ENCODE results near the gene PLCL2. TPM values are rescaled to one million over a fixed set of nuclear protein-coding genes. Genes with fewer than 3 reads are reported as not detected.
"Not testable (repeated sequence)": the region's sequence is repeated elsewhere in the genome, so short reads cannot be mapped to it uniquely, and the experiment has no call there.

Gene PLCL2
- total and polyA plus RNA-seq, 8 donors = 1.8 to 12.1 (median 7.4) TPM

DNA sequence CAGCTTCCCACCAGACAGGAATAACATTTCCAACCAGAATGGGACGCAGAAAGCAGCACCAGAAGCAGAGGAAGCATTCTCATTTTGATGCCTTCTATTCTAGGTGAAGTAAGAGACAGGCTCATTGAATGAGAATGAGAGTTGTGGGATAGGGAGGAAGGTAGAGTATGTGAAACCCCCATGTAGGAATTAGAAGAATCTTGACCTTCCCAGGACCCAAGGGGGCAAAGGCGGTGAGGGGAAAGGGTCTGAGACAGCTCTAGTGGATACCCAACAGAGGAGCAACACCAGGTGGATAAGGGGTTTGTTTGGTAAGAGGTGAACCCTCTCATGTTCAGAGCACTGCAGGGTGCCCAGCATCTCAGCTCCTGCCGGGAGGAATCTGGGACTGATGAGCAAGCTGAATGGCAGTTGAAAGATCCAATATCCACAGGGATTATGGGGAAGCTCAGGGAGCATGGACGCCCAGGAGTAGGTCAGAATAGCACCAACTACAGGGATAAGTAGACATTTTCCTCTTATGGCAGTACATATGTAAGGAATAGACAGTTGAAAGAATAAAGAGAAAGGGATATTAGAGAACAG lies 77.0 kb downstream of the PLCL2 start:
- H3K4me1 ChIP-seq = no peaks in the 10 kb centered on the region
- H3K27ac ChIP-seq = no peak overlapping the region
- FAIRE-seq = no peak
- intact Hi-C loops (cut with DNase I) = no loop called here
- WGBS, 2 donors = 85 to 86% methylated on average over 4 of the region's 4 CpGs
- no peaks in the 10 kb centered on the region for H3K27me3 ChIP-seq
- no peaks in the 10 kb centered on the region for H3K9me3 ChIP-seq
- H3K4me3 ChIP-seq = no peak overlapping the region
- no peak for TF ChIP-seq CTCF (IDR thresholded peaks at IDR 0.05)
- no peaks in the 10 kb centered on the region for H3K36me3 ChIP-seq
- no peak for DNase-seq
- no peak for ATAC-seq

DNA sequence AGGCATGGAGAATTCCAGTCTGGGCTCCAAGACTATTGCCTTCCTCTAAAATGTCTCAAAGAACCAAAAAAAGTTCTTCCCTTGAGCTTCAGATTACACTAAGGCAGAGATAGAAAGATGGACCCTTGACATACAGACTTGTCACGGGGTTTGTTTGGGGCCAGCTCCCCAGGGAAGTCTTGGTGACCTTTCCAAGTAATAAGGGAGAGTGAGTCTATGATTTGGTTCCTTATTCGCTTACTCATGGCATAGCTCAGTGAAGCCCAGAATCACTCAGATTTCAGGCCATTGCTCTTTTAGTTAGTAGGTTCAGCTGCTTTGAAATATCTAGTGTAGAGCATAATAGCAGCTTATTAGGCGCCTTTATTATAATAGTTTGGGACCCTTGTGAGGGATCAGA lies 90.3 kb downstream of the PLCL2 start:
- no peak for TF ChIP-seq CTCF (IDR thresholded peaks at IDR 0.05)
- no peaks in the 10 kb centered on the region for H3K9me3 ChIP-seq
- H3K27ac ChIP-seq = no peak overlapping the region
- H3K4me1 ChIP-seq = no peaks in the 10 kb centered on the region
- 80 to 86% methylated on average over 3 of the region's 3 CpGs for WGBS, 2 donors
- no peaks in the 10 kb centered on the region for H3K36me3 ChIP-seq
- no peak overlapping the region for H3K4me3 ChIP-seq
- FAIRE-seq = no peak
- H3K27me3 ChIP-seq = no peaks in the 10 kb centered on the region
- intact Hi-C loops (cut with DNase I) = no loop called here
- DNase-seq = no peak
- ATAC-seq = no peak

DNA sequence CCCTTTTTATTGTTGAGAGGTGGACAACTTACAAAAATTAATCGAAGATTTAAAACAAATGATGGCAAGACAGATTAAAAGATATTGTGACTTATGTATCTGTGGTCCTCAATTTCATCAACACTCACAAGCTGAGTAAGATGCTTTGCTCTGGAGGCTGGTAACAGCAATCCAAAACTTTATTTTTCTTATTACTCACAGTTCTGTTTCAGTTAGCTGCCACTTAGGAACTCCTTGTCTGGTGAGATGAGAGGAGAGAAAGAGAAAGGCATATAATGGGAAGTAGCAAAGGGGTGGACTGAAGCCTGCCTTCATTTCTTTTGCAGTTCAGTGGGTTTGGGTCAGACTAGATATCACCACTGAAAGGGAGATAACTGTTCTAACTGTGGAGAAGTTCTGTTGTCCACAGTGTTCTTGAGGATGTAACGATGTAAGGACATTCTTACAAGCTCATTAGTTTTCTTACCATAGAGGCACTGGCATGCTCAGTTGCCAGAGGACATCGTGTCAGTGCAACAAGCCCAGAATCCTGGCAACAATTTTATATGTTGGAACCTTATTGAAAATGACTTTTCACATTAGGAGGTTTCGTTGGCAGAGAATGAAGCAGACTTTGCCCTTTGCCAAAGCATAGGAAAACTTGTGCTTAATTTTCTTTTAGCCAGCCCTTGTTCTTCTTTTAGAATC lies 93.6 kb downstream of the PLCL2 start:
- Histone ChIP-seq H3K4me1 (no peaks in the 10 kb centered on the region), H3K27me3 (no peaks in the 10 kb centered on the region), H3K27ac (no peak overlapping the region), H3K36me3 (no peaks in the 10 kb centered on the region), H3K4me3 (no peak overlapping the region), H3K9me3 (no peaks in the 10 kb centered on the region)
- no peak for DNase-seq
- TF ChIP-seq CTCF (IDR thresholded peaks at IDR 0.05) = no peak
- 62 to 63% methylated on average over 4 of the region's 4 CpGs for WGBS, 2 donors
- no peak for ATAC-seq
- no peak for FAIRE-seq
- intact Hi-C loops (cut with DNase I) = no loop called here

GRCh38 chr3:16978921-16979271 lies 94.1 kb downstream of the PLCL2 start:
- H3K4me3 ChIP-seq = no peak overlapping the region
- intact Hi-C loops (cut with DNase I) = no loop called here
- H3K9me3 ChIP-seq = no peaks in the 10 kb centered on the region
- no peak overlapping the region for H3K27ac ChIP-seq
- H3K4me1 ChIP-seq = no peaks in the 10 kb centered on the region
- 87 to 89% methylated on average over 3 of the region's 3 CpGs for WGBS, 2 donors
- ATAC-seq = no peak
- no peaks in the 10 kb centered on the region for H3K27me3 ChIP-seq
- no peaks in the 10 kb centered on the region for H3K36me3 ChIP-seq
- TF ChIP-seq CTCF (IDR thresholded peaks at IDR 0.05) = no peak
- FAIRE-seq = no peak
- no peak for DNase-seq

- H3K4me1 ChIP-seq; intact Hi-C loops (cut with DNase I); H3K27me3 ChIP-seq; ATAC-seq; H3K9me3 ChIP-seq; FAIRE-seq; H3K27ac ChIP-seq; H3K36me3 ChIP-seq; H3K4me3 ChIP-seq: not testable (repeated sequence)
- peak in 2 of 6 donors; percentile 29 to 67 for DNase-seq
- WGBS, 2 donors = 96 to 100% methylated on average over 15 to 36 of the region's 43 CpGs
Measured at GRCh38 chr3:16979769-16980515, 95.2 kb downstream of the PLCL2 start.

DNA sequence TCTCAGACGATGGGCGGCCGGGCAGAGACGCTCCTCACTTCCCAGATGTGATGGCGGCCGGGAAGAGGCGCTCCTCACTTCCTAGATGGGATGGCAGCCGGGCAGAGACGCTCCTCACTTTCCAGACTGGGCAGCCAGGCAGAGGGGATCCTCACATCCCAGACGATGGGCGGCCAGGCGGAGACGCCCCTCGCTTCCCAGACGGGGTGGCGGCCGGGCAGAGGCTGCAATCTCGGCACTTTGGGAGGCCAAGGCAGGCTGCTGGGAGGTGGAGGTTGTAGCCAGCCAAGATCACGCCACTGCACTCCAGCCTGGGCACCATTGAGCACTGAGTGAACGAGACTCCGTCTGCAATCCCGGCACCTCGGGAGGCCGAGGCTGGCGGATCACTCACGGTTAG lies 95.8 kb downstream of the PLCL2 start:
- ATAC-seq; H3K4me3 ChIP-seq; intact Hi-C loops (cut with DNase I); H3K9me3 ChIP-seq; H3K27ac ChIP-seq; DNase-seq; H3K27me3 ChIP-seq; H3K4me1 ChIP-seq; FAIRE-seq; H3K36me3 ChIP-seq: not testable (repeated sequence)
- WGBS, 2 donors = 97 to 99% methylated on average over 11 to 16 of the region's 26 CpGs
